IPS-18a (cell line): Measurements from ENCODE around the gene NDUFB7.

Experiments
- H3K27ac ChIP-seq: one replicate; pipeline ENCODE4 v1.5.1; 2013; ENCODE audit warnings: low read length
- H3K27me3 ChIP-seq: one replicate; pipeline ENCODE4 v1.6.1; 2013; ENCODE audit warnings: mild to moderate bottlenecking, low read length; ENCODE audit not compliant: control insufficient read depth, insufficient read depth
- H3K36me3 ChIP-seq: one replicate; pipeline ENCODE4 v1.6.1; 2013; ENCODE audit warnings: low read depth, low read length; ENCODE audit not compliant: control insufficient read depth
- H3K4me1 ChIP-seq: one replicate; pipeline ENCODE4 v1.6.1; 2013; ENCODE audit warnings: low read depth, low read length; ENCODE audit not compliant: control insufficient read depth
- H3K4me3 ChIP-seq: one replicate; pipeline ENCODE4 v1.5.1; 2013; ENCODE audit warnings: low read length
- H3K9ac ChIP-seq: one replicate; pipeline ENCODE4 v1.6.1; 2013; ENCODE audit warnings: mild to moderate bottlenecking, low read length, moderate library complexity
- H3K9me3 ChIP-seq: one replicate; pipeline ENCODE4 v1.6.1; 2013; ENCODE audit warnings: low read depth, low read length; ENCODE audit not compliant: control insufficient read depth

Gene NDUFB7

GRCh38 chr19:14530506-14530905 lies 41.4 kb downstream of the NDUFB7 start:
- peaks cover 5% of the 10 kb centered on the region for H3K4me1 ChIP-seq
- H3K4me3 ChIP-seq, result peak overlapping the region; percentile 81
- H3K36me3 ChIP-seq, result no peaks in the 10 kb centered on the region
- H3K9me3 ChIP-seq, result no peaks in the 10 kb centered on the region
- no peak overlapping the region for H3K27ac ChIP-seq
- H3K27me3 ChIP-seq, result no peaks in the 10 kb centered on the region
- peak overlapping the region; percentile 74 for H3K9ac ChIP-seq

- Histone ChIP-seq H3K9me3 (no peaks in the 10 kb centered on the region), H3K36me3 (no peaks in the 10 kb centered on the region), H3K27me3 (no peaks in the 10 kb centered on the region), H3K4me1 (peaks cover 5% of the 10 kb centered on the region), H3K27ac (peak overlapping the region; percentile 43), H3K9ac (peak overlapping the region; percentile 74), H3K4me3 (peak overlapping the region; percentile 81)
These were observed 41.9 kb downstream of the NDUFB7 start for GRCh38 chr19:14530005-14530348.

GRCh38 chr19:14529254-14530004 lies 42.4 kb downstream of the NDUFB7 start, which contains the start of gene TECR:
Gene TECR, plus strand, starts transcription at chr19:14529594. Its CDS starts 103 bp downstream, at chr19:14529697.
- Histone ChIP-seq H3K4me3 (peak within 1 kb of the TSS; percentile 81), H3K36me3 (no peaks in the 10 kb centered on the region), H3K4me1 (peaks cover 5% of the 10 kb centered on the region), H3K27ac (peak within 1 kb of the TSS; percentile 43), H3K9me3 (no peaks in the 10 kb centered on the region), H3K27me3 (no peaks in the 10 kb centered on the region), H3K9ac (peak within 1 kb of the TSS; percentile 74)

GRCh38 chr19:14528419-14529253 lies 43.2 kb downstream of the NDUFB7 start:
- Histone ChIP-seq H3K27me3 (no peaks in the 10 kb centered on the region), H3K27ac (no peak overlapping the region), H3K9me3 (no peaks in the 10 kb centered on the region), H3K4me3 (peak overlapping the region; percentile 63), H3K36me3 (no peaks in the 10 kb centered on the region), H3K4me1 (peaks cover 5% of the 10 kb centered on the region), H3K9ac (no peak overlapping the region)

- no peak overlapping the region for H3K4me3 ChIP-seq
These were observed 45.4 kb downstream of the NDUFB7 start for GRCh38 chr19:14526423-14526822.

GRCh38 chr19:14525729-14526128 lies 46.1 kb downstream of the NDUFB7 start:
- H3K4me1 ChIP-seq, result peaks cover 4% of the 10 kb centered on the region
- H3K9me3 ChIP-seq, result no peaks in the 10 kb centered on the region
- no peaks in the 10 kb centered on the region for H3K36me3 ChIP-seq
- H3K27ac ChIP-seq, result no peak overlapping the region
- H3K4me3 ChIP-seq, result no peak overlapping the region
- H3K9ac ChIP-seq, result no peak overlapping the region
- no peaks in the 10 kb centered on the region for H3K27me3 ChIP-seq

More at GRCh38 chr19:14526423-14526822, 45.4 kb downstream of the NDUFB7 start:
- peaks cover 5% of the 10 kb centered on the region for H3K4me1 ChIP-seq
- no peaks in the 10 kb centered on the region for H3K9me3 ChIP-seq
- H3K9ac ChIP-seq, result no peak overlapping the region
- H3K27me3 ChIP-seq, result no peaks in the 10 kb centered on the region
- no peaks in the 10 kb centered on the region for H3K36me3 ChIP-seq
- no peak overlapping the region for H3K27ac ChIP-seq

- H3K9ac ChIP-seq, result no peak overlapping the region
- no peak overlapping the region for H3K4me3 ChIP-seq
- peaks cover 5% of the 10 kb centered on the region for H3K4me1 ChIP-seq
- H3K9me3 ChIP-seq, result no peaks in the 10 kb centered on the region
- no peaks in the 10 kb centered on the region for H3K27me3 ChIP-seq
- H3K36me3 ChIP-seq, result peaks cover 9% of the 10 kb centered on the region
- H3K27ac ChIP-seq, result no peak overlapping the region
These were observed 51.3 kb downstream of the NDUFB7 start for GRCh38 chr19:14520543-14520942.

GRCh38 chr19:14519860-14520407 lies 51.9 kb downstream of the NDUFB7 start:
- Histone ChIP-seq H3K27me3 (no peaks in the 10 kb centered on the region), H3K9me3 (no peaks in the 10 kb centered on the region), H3K36me3 (peaks cover 15% of the 10 kb centered on the region), H3K9ac (no peak overlapping the region), H3K4me1 (peaks cover 5% of the 10 kb centered on the region), H3K4me3 (no peak overlapping the region), H3K27ac (no peak overlapping the region)

- no peak overlapping the region for H3K9ac ChIP-seq
These were observed 52.5 kb downstream of the NDUFB7 start for GRCh38 chr19:14519245-14519859.

GRCh38 chr19:14517840-14518505 lies 53.9 kb downstream of the NDUFB7 start, which contains the start of gene DNAJB1:
Gene DNAJB1, minus strand, starts transcription at chr19:14518397. Its CDS starts 48 bp downstream, at chr19:14518349.
- peak within 1 kb of the TSS; percentile 89 for H3K4me3 ChIP-seq
- peaks cover 5% of the 10 kb centered on the region for H3K4me1 ChIP-seq
- peaks cover 26% of the 10 kb centered on the region for H3K36me3 ChIP-seq
- no peaks in the 10 kb centered on the region for H3K27me3 ChIP-seq
- H3K27ac ChIP-seq, result peak within 1 kb of the TSS; percentile 84
- no peaks in the 10 kb centered on the region for H3K9me3 ChIP-seq
- peak within 1 kb of the TSS; percentile 85 for H3K9ac ChIP-seq

More at GRCh38 chr19:14519245-14519859, 52.5 kb downstream of the NDUFB7 start:
- Histone ChIP-seq H3K36me3 (peaks cover 21% of the 10 kb centered on the region), H3K27ac (no peak overlapping the region), H3K4me1 (peaks cover 5% of the 10 kb centered on the region), H3K9me3 (no peaks in the 10 kb centered on the region), H3K4me3 (no peak overlapping the region), H3K27me3 (no peaks in the 10 kb centered on the region)
